MM.1S (cell line): Measurements from ENCODE around the gene CLNK.

ENCODE experiments used
- EZH2 ChIP-seq: fragments of 300-600 bp; sonication (generic); optimal IDR thresholded peaks from 2 replicates; pipeline ENCODE3; 2017; ENCODE audit warnings: low read depth, mild to moderate bottlenecking, antibody characterized with exemption, low read length, mixed read lengths
- TF ChIP-seq, protein P1 (sequence below): fragments of 300-600 bp; sonication (generic); IDR thresholded peaks from 2 replicates; pipeline ENCODE4 v1.5.1; 2016; ENCODE audit warnings: antibody characterized with exemption, low read length, mixed read lengths

GRCh38 chr4:10690185-10690907, 5.8 kb upstream of the CLNK start:
- TF ChIP-seq, protein P1, sequence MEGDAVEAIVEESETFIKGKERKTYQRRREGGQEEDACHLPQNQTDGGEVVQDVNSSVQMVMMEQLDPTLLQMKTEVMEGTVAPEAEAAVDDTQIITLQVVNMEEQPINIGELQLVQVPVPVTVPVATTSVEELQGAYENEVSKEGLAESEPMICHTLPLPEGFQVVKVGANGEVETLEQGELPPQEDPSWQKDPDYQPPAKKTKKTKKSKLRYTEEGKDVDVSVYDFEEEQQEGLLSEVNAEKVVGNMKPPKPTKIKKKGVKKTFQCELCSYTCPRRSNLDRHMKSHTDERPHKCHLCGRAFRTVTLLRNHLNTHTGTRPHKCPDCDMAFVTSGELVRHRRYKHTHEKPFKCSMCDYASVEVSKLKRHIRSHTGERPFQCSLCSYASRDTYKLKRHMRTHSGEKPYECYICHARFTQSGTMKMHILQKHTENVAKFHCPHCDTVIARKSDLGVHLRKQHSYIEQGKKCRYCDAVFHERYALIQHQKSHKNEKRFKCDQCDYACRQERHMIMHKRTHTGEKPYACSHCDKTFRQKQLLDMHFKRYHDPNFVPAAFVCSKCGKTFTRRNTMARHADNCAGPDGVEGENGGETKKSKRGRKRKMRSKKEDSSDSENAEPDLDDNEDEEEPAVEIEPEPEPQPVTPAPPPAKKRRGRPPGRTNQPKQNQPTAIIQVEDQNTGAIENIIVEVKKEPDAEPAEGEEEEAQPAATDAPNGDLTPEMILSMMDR = no peak
- TF ChIP-seq EZH2 = no peak
